A549 (cell line): Measurements from ENCODE around the gene SPTLC3.

Experiments
- KDM5A ChIP-seq: fragments of 200-600 bp; sonication (generic); IDR thresholded peaks from 2 replicates; pipeline ENCODE4 v1.6.1; 2016; ENCODE audit warnings: antibody characterized with exemption, mild to moderate bottlenecking
- MAX ChIP-seq: IDR thresholded peaks from 2 replicates; pipeline ENCODE4 v1.6.1; 2012
- SMC3 ChIP-seq: fragments of >200 bp; sonication (Bioruptor Twin); formaldehyde crosslinking; IDR thresholded peaks from 3 replicates; pipeline ENCODE4 v1.6.1; 2018; ENCODE audit warnings: inconsistent platforms
- TF ChIP-seq, protein P1 (sequence below): fragments of >200 bp; sonication (Bioruptor Twin); formaldehyde crosslinking; IDR thresholded peaks from 3 replicates; pipeline ENCODE4 v1.5.1; 2016

- TF ChIP-seq MAX (no peak), SMC3 (no peak), KDM5A (no peak)
- TF ChIP-seq, protein P1, sequence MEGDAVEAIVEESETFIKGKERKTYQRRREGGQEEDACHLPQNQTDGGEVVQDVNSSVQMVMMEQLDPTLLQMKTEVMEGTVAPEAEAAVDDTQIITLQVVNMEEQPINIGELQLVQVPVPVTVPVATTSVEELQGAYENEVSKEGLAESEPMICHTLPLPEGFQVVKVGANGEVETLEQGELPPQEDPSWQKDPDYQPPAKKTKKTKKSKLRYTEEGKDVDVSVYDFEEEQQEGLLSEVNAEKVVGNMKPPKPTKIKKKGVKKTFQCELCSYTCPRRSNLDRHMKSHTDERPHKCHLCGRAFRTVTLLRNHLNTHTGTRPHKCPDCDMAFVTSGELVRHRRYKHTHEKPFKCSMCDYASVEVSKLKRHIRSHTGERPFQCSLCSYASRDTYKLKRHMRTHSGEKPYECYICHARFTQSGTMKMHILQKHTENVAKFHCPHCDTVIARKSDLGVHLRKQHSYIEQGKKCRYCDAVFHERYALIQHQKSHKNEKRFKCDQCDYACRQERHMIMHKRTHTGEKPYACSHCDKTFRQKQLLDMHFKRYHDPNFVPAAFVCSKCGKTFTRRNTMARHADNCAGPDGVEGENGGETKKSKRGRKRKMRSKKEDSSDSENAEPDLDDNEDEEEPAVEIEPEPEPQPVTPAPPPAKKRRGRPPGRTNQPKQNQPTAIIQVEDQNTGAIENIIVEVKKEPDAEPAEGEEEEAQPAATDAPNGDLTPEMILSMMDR: no peak
Observed at GRCh38 chr20:13002251-13002650, 6.5 kb upstream of the SPTLC3 start.
